HK-2 (cell line): ENCODE results near the gene NAT14.

Source experiments
- DNase-seq: peaks from one replicate; pipeline ENCODE4 v3.0.0-alpha.2; 2018; ENCODE audit not compliant: unreplicated experiment

Gene NAT14

GRCh38 chr19:55453511-55454260 lies 31.3 kb upstream of the NAT14 start:
- no peak for DNase-seq

GRCh38 chr19:55454787-55455243 lies 30.2 kb upstream of the NAT14 start:
- DNase-seq = peak; percentile 49

DNA sequence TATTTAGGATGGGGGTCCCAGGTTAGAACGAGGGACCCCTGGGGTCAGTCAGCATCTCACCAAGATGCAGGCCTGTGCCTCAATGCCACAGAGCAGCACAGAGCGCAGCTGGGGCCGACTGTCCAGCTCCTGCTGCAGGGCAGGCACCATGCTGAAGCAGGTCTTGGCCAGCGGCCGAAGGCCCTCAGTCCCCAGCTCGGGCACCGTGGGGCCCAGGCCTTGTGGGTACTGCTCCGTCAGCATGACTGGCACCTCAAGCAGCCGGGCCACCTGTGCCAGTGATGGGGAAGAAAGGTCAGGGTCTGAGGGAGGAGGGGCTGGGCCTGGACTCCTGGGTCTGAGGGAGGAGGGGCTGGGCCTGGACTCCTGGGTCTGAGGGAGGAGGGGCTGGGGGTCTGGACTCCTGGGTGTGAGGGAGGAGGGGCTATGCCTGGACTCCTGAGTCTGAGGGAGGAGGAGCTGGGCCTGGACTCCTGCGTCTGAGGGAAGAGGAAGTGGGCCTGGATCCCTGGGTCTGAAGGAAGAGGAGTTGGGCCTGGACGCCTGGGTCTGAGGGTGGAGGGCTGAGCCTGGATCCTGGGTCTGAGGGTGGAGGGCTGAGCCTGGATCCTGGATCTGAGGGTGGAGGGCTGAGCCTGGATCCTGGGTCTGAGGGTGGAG lies 29.3 kb upstream of the NAT14 start:
- DNase-seq = no peak

- no peak for DNase-seq
Observed at GRCh38 chr19:55456347-55456746, 28.6 kb upstream of the NAT14 start.

- DNase-seq = no peak
Observed at GRCh38 chr19:55457683-55458457, 27.1 kb upstream of the NAT14 start.

DNA sequence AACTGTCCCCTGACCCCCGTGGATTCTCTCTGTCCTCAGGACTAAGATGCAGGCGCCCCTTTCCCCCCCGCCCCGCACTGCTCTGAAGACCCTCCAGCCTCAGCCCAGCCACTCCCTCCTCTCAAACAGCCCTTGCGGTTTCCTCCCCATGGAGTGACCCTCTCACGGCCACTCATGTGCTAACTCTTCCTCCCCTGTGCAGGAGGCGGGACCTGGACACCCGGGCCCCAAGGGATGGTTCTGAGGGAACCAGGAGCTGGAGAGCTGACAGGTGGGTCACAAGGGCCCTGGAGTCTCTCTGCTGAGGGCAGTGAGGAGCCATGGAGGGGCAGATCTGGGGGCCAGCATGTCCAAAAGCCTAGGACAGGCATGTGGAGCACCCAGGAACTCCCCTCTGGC lies 25.4 kb upstream of the NAT14 start:
- DNase-seq = no peak

DNA sequence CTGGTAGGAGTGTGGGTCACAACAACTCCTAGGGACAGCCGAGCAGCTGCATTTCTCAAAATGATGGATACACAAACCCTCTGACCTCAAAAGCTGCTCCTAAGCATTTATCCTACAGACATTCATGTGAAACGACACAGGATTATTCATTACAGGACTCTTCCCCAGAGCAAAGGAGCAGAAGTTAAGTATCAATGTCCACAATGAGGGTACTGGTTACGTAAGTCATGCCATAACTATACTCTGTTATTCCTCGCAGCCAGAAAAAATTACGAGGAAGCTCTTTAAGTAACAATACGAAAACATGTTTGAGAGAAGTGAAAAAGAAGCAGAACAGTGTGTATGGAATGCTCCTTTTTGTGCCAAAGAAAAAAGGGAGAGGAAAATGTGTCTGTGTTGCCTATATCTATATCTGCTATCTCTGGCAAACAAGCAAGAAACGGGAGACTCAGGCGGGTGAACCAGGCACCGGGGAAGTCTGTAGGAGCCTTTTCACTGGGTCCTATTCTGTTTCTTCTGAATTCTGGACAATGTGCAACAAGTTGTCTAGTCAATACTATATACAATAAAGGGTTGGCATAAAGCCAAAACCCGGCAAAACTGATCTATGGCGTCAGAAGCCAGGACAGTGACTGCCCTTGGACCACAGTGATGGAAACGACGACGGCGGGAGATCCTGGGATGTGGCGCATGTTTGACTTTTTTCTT lies 24.9 kb upstream of the NAT14 start:
- no peak for DNase-seq

- DNase-seq = peak; percentile 64
Observed at GRCh38 chr19:55460670-55461258, 24.2 kb upstream of the NAT14 start.

DNA sequence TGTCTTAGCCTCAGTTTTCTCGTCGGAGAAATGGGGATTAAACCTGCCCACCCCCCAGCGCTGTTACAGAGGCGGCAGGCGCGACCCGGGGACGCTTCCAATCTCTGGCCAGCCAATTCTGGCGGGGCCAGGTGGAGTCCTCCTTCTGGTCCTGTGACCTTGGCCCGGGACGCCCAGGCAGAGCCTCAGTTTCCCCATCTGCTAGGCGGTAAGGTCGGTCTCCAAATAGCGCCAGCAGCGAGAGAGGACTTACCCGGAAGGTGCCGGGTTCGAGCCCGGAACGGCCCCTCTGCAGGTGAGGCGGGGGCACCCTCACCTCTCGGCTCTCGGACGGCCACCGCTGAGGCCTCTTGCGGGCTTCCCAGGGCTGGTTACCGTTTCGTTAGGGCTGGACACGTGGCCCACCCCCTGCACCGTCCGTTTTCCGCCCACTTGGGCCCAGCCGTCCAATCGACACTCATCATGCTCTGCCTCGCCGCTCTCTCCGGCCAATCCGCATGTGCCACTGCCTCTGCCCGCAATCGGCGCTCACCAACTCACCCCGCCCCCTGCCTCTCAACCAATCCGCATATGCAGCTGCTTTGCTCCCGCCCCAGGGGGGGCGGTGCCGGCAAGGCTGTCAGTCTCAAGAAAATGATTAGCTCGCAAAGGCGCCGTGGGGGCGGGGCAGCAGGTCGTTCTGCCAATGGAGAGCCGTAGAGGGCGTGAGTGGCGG lies 23.6 kb upstream of the NAT14 start, which contains the start of gene ISOC2:
TSS of gene ISOC2 (minus strand) at position 384 of the 715 bp plus-strand sequence. CDS start 5,156 bp downstream, outside the sequence.
- peak; percentile 100 for DNase-seq

DNA sequence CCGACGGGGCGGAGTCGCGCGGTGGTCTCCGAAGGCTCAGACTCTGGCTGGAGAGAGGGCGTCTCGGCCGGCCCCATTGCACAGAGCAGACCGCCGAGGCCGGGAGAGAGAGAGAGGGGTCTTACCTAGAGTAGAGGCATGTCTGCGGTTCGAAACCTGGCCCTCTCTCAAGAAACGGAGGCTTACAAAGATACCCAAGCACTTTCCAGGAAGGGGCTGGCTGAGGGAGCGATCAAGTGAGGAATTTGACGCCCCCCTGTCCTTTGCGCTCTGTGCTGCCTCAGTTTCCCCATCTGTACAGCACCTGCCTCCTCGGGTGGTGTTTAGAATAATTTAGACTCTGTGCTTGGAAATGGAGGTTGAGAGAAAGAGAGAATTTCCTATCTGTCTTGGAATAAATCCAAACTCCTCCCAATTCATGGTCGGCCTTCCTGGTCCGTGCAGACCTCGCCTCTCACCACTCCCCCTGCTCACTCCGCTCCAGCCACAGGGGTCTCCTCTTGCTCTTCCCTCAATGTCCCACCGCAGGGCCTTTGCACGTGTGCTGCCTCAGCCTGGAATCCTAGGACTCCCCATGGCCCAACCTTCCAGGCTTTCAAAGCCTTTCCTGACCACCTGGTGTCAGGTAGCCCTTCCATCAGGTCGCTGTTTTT lies 22.9 kb upstream of the NAT14 start:
- DNase-seq = no peak

GRCh38 chr19:55462722-55463121 lies 22.3 kb upstream of the NAT14 start:
- no peak for DNase-seq

GRCh38 chr19:55463583-55464031 lies 21.4 kb upstream of the NAT14 start:
- no peak for DNase-seq

DNA sequence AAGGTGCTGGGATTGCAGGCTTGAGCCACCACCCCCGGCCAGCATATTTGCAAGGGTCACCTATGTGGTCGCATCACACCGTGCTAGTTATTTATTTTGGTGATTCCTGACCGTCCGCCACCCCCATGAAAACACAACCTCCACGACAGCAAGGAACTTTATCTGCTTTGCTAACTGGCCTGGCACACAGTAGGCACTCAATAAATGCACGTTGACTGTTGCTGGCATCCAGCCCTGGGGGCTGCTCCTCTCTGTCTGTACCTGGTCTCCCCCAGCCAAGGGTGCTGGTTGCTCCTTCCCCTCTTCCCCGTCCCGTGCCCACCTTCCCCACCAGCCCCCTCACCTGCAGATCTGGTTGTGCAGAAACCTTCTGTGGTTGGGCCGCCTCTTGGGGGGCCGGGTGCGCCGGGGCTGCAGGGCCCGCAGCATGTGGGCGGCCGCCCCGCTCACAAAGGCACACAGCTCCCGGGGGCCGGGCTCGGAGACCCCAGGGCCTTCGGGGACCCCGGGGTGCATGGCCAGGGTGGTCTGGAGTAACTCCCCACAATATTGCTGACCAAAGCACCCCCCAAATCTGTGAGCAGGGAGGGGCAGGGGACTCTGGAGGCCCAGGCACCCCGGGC lies 20.8 kb upstream of the NAT14 start:
- DNase-seq = no peak

- no peak for DNase-seq
Observed at GRCh38 chr19:55464662-55465054, 20.3 kb upstream of the NAT14 start, which contains the start of gene C19orf85. TSS of gene C19orf85 (minus strand) at chr19:55464751. CDS start at chr19:55464554, 197 bp downstream.

DNA sequence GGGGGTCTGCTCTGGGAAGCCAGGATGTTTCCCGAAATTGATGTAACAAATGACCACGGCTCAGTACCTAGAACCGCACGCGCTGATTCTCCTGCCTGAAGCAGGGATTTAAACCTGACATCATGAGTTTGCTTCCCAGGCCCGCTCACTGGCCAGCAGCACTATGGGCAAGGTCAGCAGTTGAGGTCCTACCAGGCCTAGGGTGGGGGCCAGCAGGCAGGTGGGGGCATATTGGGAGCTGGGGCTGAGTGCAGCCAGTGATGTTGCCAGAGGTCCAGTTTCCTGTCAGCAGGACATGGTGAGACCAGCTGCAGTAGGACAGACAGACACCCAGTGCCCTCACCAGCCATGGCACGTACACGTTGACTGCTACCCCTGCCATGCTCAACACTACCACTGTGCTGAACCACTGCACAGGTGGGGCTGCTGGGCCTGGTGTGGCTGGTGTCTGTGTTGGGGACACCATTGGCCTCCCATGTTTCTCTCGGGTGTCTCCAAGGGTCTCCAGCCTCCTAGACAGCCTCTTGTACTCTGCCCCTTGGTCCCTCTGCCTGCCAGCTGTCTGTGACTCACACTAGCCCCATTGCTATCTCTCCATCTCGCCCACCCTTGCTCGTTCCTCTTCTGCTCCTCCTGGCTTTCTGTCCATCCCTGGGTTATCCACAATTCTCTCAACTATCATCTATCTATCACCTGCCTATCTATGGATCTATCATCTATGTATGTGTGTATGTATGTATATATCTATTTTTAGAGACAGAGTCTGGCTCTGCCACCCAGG lies 19.3 kb upstream of the NAT14 start:
- DNase-seq = no peak

DNA sequence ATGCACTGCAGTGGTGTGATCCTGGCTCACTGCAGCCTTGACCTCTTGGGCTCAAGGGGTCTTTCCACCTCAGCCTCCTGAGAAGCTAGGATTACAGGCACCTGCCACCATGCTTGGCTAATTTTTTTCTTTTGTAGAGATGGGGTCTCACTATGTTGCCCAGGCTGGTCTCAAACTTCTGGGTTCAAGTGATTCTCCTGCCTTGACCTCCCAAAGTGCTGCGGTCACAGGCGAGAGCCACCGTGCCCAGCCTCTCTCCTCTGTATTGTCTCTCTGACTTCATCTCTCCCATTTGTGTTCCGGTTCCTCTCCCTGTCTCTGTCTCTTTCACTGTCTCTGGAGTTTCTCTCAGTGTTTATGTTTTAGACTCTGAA lies 18.8 kb upstream of the NAT14 start:
- DNase-seq = no peak

GRCh38 chr19:55467236-55468053 lies 17.5 kb upstream of the NAT14 start:
- DNase-seq = peak; percentile 80

GRCh38 chr19:55468054-55468393 lies 17.0 kb upstream of the NAT14 start:
- DNase-seq = no peak
